HUDEP-2 (cell line): Measurements from ENCODE around the gene MCTP1.

Source experiments
- DNase-seq, 76 experiments: peaks; one replicate each; lab custom pipeline; 2025; ENCODE audit not compliant: unreplicated experiment in 76 of 76; lab: John Stamatoyannopoulos, UW

Gene MCTP1

GRCh38 chr5:95284572-95285408, at the start of gene MCTP1:
Gene MCTP1 (minus strand): TSS chr5:95285094.
- peak in 4 of 76 experiments; percentile 9 to 25 (median 14) for DNase-seq

GRCh38 chr5:95332158-95332557, 47.3 kb upstream of the MCTP1 start:
- no peak for DNase-seq

- no peak for DNase-seq
Measured at GRCh38 chr5:95331358-95331757, 46.5 kb upstream of the MCTP1 start.

GRCh38 chr5:95327211-95327610, 42.3 kb upstream of the MCTP1 start:
- no peak for DNase-seq

GRCh38 chr5:95317687-95318086, 32.8 kb upstream of the MCTP1 start:
- no peak for DNase-seq

GRCh38 chr5:95317085-95317484, 32.2 kb upstream of the MCTP1 start:
- no peak for DNase-seq

- DNase-seq: no peak
Measured at GRCh38 chr5:95304711-95305110, 19.8 kb upstream of the MCTP1 start.

- no peak for DNase-seq
Measured at GRCh38 chr5:95298651-95299050, 13.8 kb upstream of the MCTP1 start.

GRCh38 chr5:95296291-95296690, 11.4 kb upstream of the MCTP1 start:
- DNase-seq: no peak

GRCh38 chr5:95285409-95285755, 488 bp upstream of the MCTP1 start:
- DNase-seq: no peak

- DNase-seq: peak in 22 of 76 experiments; percentile 5 to 35 (median 11)
Measured at GRCh38 chr5:95283761-95284571, 928 bp downstream of the MCTP1 start.

- DNase-seq: no peak
Measured at GRCh38 chr5:95283022-95283615, 1.8 kb downstream of the MCTP1 start.

GRCh38 chr5:95281226-95281625, 3.7 kb downstream of the MCTP1 start:
- DNase-seq: no peak

GRCh38 chr5:95280401-95281095, 4.3 kb downstream of the MCTP1 start:
- no peak for DNase-seq

- DNase-seq: no peak
Measured at GRCh38 chr5:95274011-95274410, 10.9 kb downstream of the MCTP1 start.

- no peak for DNase-seq
Measured at GRCh38 chr5:95272316-95272929, 12.5 kb downstream of the MCTP1 start.

- no peak for DNase-seq
Measured at GRCh38 chr5:95262933-95263660, 21.8 kb downstream of the MCTP1 start.

- DNase-seq: peak in 6 of 76 experiments; percentile 5 to 17 (median 12)
Measured at GRCh38 chr5:95261437-95262175, 23.3 kb downstream of the MCTP1 start.

- DNase-seq: no peak
Measured at GRCh38 chr5:95256991-95257390, 27.9 kb downstream of the MCTP1 start.
